ENCODE measurements around the gene ZNF287.

DNA sequence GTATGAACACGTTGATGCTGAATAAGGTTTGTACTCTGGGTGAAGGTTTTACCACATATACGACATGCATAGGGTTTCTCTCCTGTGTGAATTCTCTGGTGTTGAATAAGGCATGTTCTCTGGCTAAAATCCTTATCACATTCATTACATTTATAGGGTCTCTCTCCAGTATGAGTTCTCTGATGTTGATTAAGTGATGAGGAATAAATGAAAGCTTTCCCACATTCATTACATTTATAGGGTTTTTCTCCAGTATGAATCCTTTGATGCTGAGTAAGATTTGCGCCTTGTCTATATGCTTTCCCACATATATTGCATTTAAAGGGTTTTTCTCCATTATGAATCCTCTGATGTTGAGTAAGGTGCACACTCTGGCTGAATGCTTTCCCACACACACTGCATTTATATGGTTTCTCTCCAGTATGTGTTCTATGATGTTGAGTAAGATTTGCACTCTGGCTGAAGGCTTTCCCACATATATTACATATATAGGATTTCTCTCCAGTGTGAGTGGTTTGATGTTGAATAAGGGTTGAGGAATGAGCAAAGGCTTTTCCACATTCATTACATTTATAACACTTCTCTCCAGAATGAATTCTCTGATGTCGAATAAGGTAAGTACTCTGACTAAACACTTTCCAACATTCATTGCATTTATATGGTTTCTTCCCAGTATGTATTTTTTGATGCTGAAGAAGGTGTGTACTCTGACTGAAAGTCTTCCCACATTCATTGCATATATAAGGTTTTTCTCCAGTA lies 16.9 kb downstream of the ZNF287 start:
- TF ChIP-seq CTCF (IDR thresholded peaks at IDR 0.05; ENCODE audit: insufficient read depth, low read depth, low read length) (no peak), EZH2 (IDR thresholded peaks at IDR 0.05; ENCODE audit: insufficient read depth, low read length) (no peak)

Data from astrocyte (in vitro differentiated cells and primary cell).